ENCODE measurements around the gene MAGEA2B. TPM values are rescaled to one million over a fixed set of nuclear protein-coding genes. Genes with fewer than 3 reads are reported as not detected.

Gene MAGEA2B
- total and polyA plus RNA-seq, 2 of the 8 experiments (the other 6 are each of a cell fraction or from before 2014, with no cell fraction given) = 1.3 TPM; not detected in 1

GRCh38 chrX:152674135-152674534 is 40.3 kb upstream of the MAGEA2B start:
- no peak for FAIRE-seq
- CTCF ChIA-PET (ENCODE audit: partially characterized antibody) = interaction anchor here (1.0 kb wide), 1 partner anchor 14 kb away, joined by 3 read pairs; no protein-coding TSS in a partner anchor

More at GRCh38 chrX:152674135-152674534, 40.3 kb upstream of the MAGEA2B start:
- Histone ChIP-seq H4K91ac (replicated peaks; ENCODE audit: insufficient read length, low read length) (no peak overlapping the region), H3K4ac (replicated peaks; ENCODE audit: insufficient read length, low read depth, low read length) (no peak overlapping the region), H3K56ac (replicated peaks; ENCODE audit: insufficient read length, low read depth, low read length) (no peak overlapping the region), H4K20me1 (replicated peaks in 1 of 2; ENCODE audit: control insufficient read depth in 1 of 2, insufficient read depth in 2 of 2, low read length in 2 of 2) (no peaks in the 10 kb centered on the region), H3K9me3 (ENCODE audit: insufficient read depth in 2 of 2, low read depth in 1 of 2, low read length in 1 of 2) (no peaks in the 10 kb centered on the region), H3K18ac (ENCODE audit: extremely low read depth, low read length) (no peak overlapping the region), H4K5ac (ENCODE audit: insufficient read length, low read depth, low read length) (no peak overlapping the region), H3K23ac (ENCODE audit: insufficient read length) (no peak overlapping the region), H3K4me2 (ENCODE audit: insufficient read depth in 1 of 2, low read depth in 2 of 2, low read length in 2 of 2) (no peak overlapping the region), H3K79me2 (ENCODE audit: control insufficient read depth in 1 of 2, insufficient read depth in 2 of 2, low read length in 2 of 2) (no peaks in the 10 kb centered on the region), H2BK5ac (ENCODE audit: low read depth, low read length) (no peak overlapping the region), H3K36me3 (ENCODE audit: control insufficient read depth in 2 of 4, insufficient read depth in 4 of 4, low read length in 3 of 4) (no peaks in the 10 kb centered on the region), H3K4me1 (replicated peaks in 1 of 4; ENCODE audit: control insufficient read depth in 3 of 4, insufficient read depth in 4 of 4, low read length in 3 of 4) (no peaks in the 10 kb centered on the region), H2BK120ac (replicated peaks; ENCODE audit: low read depth, low read length) (no peak overlapping the region), H2BK15ac (ENCODE audit: low read length) (no peak overlapping the region), H3K14ac (ENCODE audit: insufficient read length) (no peak overlapping the region), H3K23me2 (ENCODE audit: low read depth, low read length) (no peaks in the 10 kb centered on the region), H2AK5ac (ENCODE audit: low read depth, low read length) (no peak overlapping the region), H2AFZ (ENCODE audit: low read length) (no peak overlapping the region), H2BK20ac (ENCODE audit: low read length) (no peak overlapping the region), H3K27me3 (replicated peaks in 1 of 4; ENCODE audit: control insufficient read depth in 3 of 4, extremely low read depth in 1 of 4, insufficient read depth in 3 of 4, low read length in 3 of 4) (no peaks in the 10 kb centered on the region), H3K9ac (replicated peaks in 1 of 4; ENCODE audit: extremely low read depth in 1 of 4, low read depth in 3 of 4, low read length in 3 of 4) (no peak overlapping the region), H3K27ac (ENCODE audit: low read depth, low read length) (no peak overlapping the region), H3K4me3 (ENCODE audit: extremely low read depth in 1 of 4, insufficient read depth in 2 of 4, low read depth in 3 of 4, low read length in 4 of 4) (no peak overlapping the region), H3K79me1 (ENCODE audit: low read depth, low read length) (no peaks in the 10 kb centered on the region), H4K8ac (ENCODE audit: extremely low read depth, insufficient read depth, low read length) (no peak overlapping the region), H2BK12ac (ENCODE audit: low read depth, low read length) (no peak overlapping the region)
- POLR2A ChIA-PET (ENCODE audit: partially characterized antibody) = no interaction called here
- DNase-seq (ENCODE audit: low read depth in 1 of 2, low spot score in 2 of 2) = no peak
- 94% methylated on average over 2 of the region's 2 CpGs; no CpG with 5 or more reads in 1 of the 2 experiments for WGBS, 2 experiments (ENCODE audit: extremely low coverage in 1 of 2, insufficient coverage in 1 of 2, insufficient read length in 1 of 2, insufficient replicate concordance in 2 of 2, low coverage in 1 of 2, low lambda C conversion rate in 2 of 2, missing lambda C conversion rate in 1 of 2)
- no peak for TF ChIP-seq NRF1 (IDR thresholded peaks at IDR 0.05; ENCODE audit: low read depth, low read length)
- TF ChIP-seq SP4 (IDR thresholded peaks at IDR 0.05; ENCODE audit: low read length) = no peak
- TF ChIP-seq GTF2F1 (IDR thresholded peaks at IDR 0.05; ENCODE audit: borderline replicate concordance, low read depth, low read length) = no peak
- TF ChIP-seq RFX5 (IDR thresholded peaks at IDR 0.05; ENCODE audit: borderline replicate concordance, low read depth, low read length) = no peak
- TF ChIP-seq BCL11A (IDR thresholded peaks at IDR 0.05; ENCODE audit: low read depth in 2 of 2, low read length in 2 of 2) = no peak
- TF ChIP-seq EZH2 (IDR thresholded peaks at IDR 0.05; ENCODE audit: low read depth, low read length, severe bottlenecking) = no peak
- no peak for TF ChIP-seq HDAC6 (IDR thresholded peaks at IDR 0.05; ENCODE audit: low read depth, low read length)
- TF ChIP-seq SUZ12 (IDR thresholded peaks at IDR 0.05; ENCODE audit: low read length) = no peak
